ENCODE results near the gene CSNK1D.
A peak's percentile ranks its signal among the peaks of the same experiment; 100 is the strongest.
"Not testable (repeated sequence)": the region's sequence is repeated elsewhere in the genome, so short reads cannot be mapped to it uniquely, and the experiment has no call there.

Gene CSNK1D

DNA sequence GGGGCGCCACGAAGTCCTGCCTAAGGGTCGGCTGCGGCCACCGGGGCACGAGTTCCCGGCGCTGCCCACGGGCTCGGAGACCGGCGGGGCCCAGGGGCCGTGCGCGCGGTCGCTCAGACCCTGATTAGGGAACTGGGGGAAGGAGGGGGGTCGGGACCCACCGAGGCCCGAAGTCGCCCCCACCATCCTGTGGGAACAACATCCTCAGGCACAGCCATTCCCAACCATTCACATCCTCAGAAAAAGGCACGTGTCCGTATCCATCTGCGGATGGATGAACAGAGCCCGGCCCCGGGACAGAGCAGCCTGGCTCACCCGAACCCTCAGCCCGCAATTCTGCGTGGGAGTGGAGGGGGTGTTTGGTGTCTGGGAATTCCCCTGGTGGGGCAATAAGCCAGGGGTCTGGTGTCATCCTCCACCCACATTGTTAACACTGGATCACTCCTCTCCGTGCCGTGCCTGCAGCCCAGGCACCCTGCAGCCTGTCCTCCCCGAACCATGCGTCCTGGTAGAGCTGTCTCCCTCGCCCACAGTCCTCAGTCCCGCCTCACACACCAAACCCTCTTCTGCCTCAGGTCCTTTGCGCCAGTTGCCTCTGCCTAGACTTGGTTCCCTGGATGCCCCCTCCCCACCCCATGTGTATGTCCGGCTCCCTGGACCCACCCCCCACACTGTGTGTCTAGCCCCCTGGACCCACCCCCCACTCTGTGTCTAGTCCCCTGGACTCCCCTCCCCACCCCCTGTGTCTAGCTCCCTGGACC lies 60.1 kb downstream of the CSNK1D start:
- peak overlapping the region; percentile 80 for H3K4me3 ChIP-seq (ENCODE audit: low read depth, low read length)
- TF ChIP-seq, protein P1, sequence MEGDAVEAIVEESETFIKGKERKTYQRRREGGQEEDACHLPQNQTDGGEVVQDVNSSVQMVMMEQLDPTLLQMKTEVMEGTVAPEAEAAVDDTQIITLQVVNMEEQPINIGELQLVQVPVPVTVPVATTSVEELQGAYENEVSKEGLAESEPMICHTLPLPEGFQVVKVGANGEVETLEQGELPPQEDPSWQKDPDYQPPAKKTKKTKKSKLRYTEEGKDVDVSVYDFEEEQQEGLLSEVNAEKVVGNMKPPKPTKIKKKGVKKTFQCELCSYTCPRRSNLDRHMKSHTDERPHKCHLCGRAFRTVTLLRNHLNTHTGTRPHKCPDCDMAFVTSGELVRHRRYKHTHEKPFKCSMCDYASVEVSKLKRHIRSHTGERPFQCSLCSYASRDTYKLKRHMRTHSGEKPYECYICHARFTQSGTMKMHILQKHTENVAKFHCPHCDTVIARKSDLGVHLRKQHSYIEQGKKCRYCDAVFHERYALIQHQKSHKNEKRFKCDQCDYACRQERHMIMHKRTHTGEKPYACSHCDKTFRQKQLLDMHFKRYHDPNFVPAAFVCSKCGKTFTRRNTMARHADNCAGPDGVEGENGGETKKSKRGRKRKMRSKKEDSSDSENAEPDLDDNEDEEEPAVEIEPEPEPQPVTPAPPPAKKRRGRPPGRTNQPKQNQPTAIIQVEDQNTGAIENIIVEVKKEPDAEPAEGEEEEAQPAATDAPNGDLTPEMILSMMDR (IDR thresholded peaks at IDR 0.05; ENCODE audit: borderline replicate concordance, insufficient read depth, low read depth, low read length) = no peak

DNA sequence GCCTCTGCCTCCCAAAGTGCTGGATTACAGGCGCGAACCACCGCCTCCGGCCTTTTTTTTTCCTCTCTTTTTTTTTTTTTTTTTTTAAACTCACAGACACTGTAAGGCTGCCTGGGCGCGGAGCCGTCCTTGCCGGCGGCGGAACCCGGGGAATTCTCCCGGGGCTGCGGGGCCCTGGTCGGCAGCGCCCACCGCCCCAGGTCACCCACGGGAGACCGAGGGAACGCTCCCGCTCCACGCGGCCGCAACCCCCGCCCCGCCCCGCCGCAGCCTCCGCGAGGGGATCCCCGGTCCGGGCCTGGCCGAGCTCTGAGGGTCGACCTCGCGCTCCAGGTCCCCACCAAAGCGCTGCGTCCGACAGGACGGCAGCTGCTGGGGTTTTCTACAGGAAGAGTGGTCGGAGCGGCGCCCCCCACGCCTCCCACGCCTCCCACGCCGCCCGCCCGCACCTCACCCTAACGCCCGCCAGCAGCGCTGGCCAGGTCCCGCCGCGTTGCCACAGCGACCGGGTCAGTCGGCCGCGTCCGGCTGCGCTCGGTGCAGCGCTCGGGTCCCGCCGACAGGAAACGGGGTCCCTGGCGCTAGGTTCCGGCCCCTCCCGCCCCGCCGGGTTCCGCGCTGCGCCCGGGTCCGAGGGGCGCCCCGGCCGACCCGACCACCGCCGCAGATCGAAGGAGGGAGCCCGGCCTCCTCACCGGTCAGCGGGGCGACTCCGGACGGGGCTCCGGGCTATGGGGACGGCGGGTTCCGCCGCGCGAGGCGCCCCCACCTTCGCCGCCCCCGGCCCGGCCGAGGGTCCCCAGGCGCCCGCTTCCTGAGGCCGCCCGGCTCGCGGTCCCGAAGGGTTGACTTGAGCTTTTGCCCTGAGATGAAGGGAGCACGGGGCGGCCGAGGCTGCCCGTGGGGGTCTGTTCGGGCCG lies 60.9 kb downstream of the CSNK1D start, which contains the start of gene CCDC57:
TSS of gene CCDC57 (minus strand) at position 512 of the 920 bp plus-strand sequence. CDS start 10,898 bp downstream, outside the sequence.
- TF ChIP-seq, protein P1 (IDR thresholded peaks at IDR 0.05; ENCODE audit: borderline replicate concordance, insufficient read depth, low read depth, low read length) = 0 out of 2 replicates have a peak, but pooled peaks have one; percentile 3
- peak within 1 kb of the TSS; percentile 80 for H3K4me3 ChIP-seq (ENCODE audit: low read depth, low read length)

DNA sequence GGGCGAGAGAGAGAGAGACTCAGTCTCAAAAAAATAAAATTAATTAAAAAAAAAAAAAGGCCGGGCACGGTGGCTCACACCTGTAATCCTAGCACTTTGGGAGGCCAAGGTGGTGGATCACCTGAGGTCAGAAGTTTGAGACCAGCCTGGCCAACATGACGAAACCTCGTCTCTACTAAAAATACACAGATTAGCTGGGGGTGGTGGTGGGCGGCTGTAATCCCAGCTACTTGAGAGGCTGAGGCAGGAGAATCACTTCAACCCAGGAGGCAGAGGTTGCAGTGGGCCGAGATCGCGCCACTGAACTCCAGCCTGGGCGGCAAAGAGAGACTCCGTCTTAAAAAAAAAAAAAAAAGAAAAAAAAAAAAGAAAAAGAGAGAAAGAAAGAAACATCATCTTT lies 62.8 kb downstream of the CSNK1D start:
- H3K4me3 ChIP-seq (ENCODE audit: low read depth, low read length) = not testable (repeated sequence)

DNA sequence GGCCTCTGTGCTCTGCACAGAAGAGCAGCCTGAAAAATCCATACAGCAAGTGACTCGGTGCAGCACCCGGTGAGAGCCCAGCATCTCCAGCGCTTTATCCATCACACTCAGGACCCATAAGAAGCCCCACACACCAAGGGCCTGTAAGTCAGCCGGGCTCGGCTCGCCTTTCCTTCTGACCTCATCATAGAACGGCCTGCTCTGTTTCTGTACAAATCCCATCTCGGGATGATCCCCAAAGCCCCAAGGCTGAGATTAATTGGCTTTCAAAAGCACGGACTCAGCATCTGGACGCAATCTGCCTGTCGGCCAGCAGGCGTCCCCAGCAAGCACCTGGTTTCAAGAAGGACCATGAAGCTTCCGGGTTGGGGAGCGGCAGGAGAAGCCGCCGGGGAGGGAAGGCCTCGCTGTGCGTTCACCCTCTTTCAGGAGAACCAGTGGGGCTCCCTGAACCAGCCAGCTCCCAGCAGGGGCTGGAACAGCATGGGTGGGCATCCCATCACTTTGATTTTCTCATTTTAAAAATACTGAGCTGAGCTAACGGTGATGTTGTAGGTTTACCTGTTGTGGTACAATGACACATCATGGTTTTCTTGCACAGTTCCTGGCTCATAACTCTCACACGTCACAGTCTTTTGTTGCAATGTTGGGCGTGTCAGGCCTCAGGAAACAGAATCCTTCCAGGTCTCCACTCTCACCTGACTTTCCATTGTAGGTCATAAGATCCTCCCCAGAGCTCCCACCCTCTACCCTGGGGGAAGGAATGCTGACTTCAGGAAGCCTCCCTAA lies 67.6 kb downstream of the CSNK1D start:
- TF ChIP-seq, protein P1 (IDR thresholded peaks at IDR 0.05; ENCODE audit: borderline replicate concordance, insufficient read depth, low read depth, low read length) = peak; percentile 90
- H3K4me3 ChIP-seq (ENCODE audit: low read depth, low read length) = no peak overlapping the region

DNA sequence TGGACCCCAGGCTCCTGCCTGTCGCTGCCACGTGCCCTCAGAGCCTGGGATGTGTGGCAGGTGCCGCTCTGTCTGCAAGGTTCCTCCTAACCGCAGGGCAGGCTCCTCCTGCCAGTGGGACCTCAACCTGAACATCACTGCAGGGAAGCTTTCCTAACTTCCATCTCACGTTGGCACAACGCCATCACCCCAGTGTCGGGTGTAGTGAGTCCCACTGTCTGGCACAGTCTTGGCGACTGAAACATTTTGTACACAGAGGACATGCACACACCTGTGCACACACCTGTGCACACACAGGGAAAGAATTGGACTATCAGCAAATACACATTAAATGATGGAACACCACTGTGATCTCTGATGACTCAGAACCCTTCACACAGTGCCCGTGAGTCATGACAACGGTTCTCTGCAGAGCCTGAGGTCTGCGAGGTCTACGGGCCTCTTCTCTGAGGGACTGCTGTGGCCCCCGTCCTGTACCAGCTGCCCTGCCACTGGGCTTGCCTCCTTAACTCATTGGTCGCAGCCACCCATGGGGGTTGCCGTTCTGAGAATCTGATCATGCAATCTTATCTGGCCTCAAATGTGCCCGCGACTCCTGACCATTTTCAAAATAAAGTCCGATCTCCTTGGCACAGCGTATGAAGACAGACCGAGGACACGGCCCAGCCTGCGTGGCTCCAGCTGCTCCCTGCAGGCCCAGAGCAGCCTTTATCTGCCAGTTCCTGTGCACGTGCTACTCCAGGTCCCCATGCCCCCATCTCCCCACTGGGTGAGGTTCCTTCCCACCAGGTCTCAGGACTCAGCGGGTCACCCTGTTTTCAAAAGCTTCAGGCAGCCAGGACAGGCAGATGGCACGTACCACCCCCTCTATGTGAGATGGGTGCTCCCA lies 68.4 kb downstream of the CSNK1D start:
- H3K4me3 ChIP-seq (ENCODE audit: low read depth, low read length) = no peak overlapping the region
- TF ChIP-seq, protein P1 (IDR thresholded peaks at IDR 0.05; ENCODE audit: borderline replicate concordance, insufficient read depth, low read depth, low read length) = no peak

DNA sequence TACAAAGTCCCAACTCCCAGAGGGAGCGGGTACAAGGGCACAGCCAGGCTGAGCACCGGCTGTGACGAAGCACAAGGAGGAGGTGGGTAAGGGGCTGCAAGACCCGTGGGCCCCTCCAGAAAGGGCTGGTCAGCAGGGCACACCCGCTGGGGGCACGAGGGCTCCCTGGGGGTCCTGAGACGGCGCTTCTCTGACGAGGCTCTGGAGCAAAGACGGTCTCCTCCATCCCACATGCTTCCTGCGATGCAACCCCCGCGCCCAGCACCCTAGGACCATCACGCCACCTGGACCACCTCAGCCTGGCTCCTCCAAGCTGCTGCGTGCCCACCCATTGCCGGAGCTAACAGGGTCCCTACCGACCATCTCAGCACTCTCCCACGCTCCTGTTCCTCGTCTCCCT lies 69.6 kb downstream of the CSNK1D start:
- no peak overlapping the region for H3K4me3 ChIP-seq (ENCODE audit: low read depth, low read length)
- TF ChIP-seq, protein P1 (IDR thresholded peaks at IDR 0.05; ENCODE audit: borderline replicate concordance, insufficient read depth, low read depth, low read length) = no peak
